HepG2 (cell line): ENCODE measurements around the gene TAOK3. TPM values are rescaled to one million over a fixed set of nuclear protein-coding genes. Genes with fewer than 3 reads are reported as not detected.

ENCODE experiments used
- ATF7-NPFF ChIP-seq: sonication (generic); formaldehyde crosslinking; IDR thresholded peaks from 2 replicates; pipeline ENCODE4 v1.8.1; 2023; ENCODE audit warnings: mild to moderate bottlenecking, low read depth, missing genetic modification reagents, moderate library complexity
- EHMT2 ChIP-seq: fragments of 200-600 bp; sonication (generic); IDR thresholded peaks from 2 replicates; pipeline ENCODE4 v1.7.0; 2017; ENCODE audit warnings: antibody characterized with exemption, low read depth, low read length, borderline replicate concordance
- MATR3 ChIP-seq: sonication (generic); formaldehyde crosslinking; IDR thresholded peaks from 2 replicates; pipeline ENCODE4 v1.4.0; 2020; ENCODE audit warnings: missing genetic modification reagents
- MXI1 ChIP-seq: IDR thresholded peaks from 3 replicates; pipeline ENCODE4 v1.6.1; 2012; ENCODE audit warnings: low read depth, low read length, inconsistent platforms, borderline replicate concordance
- NPAS2 ChIP-seq: sonication (generic); formaldehyde crosslinking; IDR thresholded peaks from 2 replicates; pipeline ENCODE4 v1.8.0; 2022; ENCODE audit warnings: mild to moderate bottlenecking, missing genetic modification reagents, borderline replicate concordance
- ZNF251 ChIP-seq: sonication (generic); formaldehyde crosslinking; IDR thresholded peaks from 2 replicates; pipeline ENCODE4 v1.9.0; 2021; ENCODE audit warnings: mild to moderate bottlenecking, missing genetic modification reagents
- ZNF44 ChIP-seq: sonication (generic); formaldehyde crosslinking; IDR thresholded peaks from 2 replicates; pipeline ENCODE4 v1.5.1; 2020; ENCODE audit warnings: mild to moderate bottlenecking, missing genetic modification reagents
- ZNF839 ChIP-seq: sonication (generic); formaldehyde crosslinking; IDR thresholded peaks from 2 replicates; pipeline ENCODE4 v1.4.0; 2020; ENCODE audit warnings: missing genetic modification reagents, mild to moderate bottlenecking, borderline replicate concordance
- ZSCAN22 ChIP-seq: sonication (generic); formaldehyde crosslinking; IDR thresholded peaks from 2 replicates; pipeline ENCODE4 v1.4.0; 2020; ENCODE audit warnings: mild to moderate bottlenecking, missing genetic modification reagents
- polyA plus RNA-seq, 8 experiments: library from polyadenylated mRNA; depleted of rRNA in 3 of 8; stranded (reverse) in 7 of 8; unstranded in 1 of 8; fragments of >200 nt; fragmentation: Illumina TruSeq in 4 of 8; extraction: Trizol in 4 of 8; gene quantifications; 2 replicates each; pipeline versions ENCODE4 v1.2.1 to v1.2.3, GENCODE V29; 2011 to 2016; ENCODE audit warnings: low read depth in 4 of 8, missing spikeins in 1 of 8, mixed read lengths in 1 of 8; ENCODE audit not compliant: insufficient read depth in 1 of 8
- total RNA-seq, 5 experiments: library from RNA; depleted of rRNA; stranded (reverse); fragments of >200 nt; fragmentation: Illumina TruSeq; extraction: Trizol; gene quantifications; 2 replicates each; pipeline ENCODE4 v1.2.3, GENCODE V29; 2016; ENCODE audit warnings: low read depth in 1 of 5
- TF ChIP-seq, protein P1 (sequence below): sonication (generic); formaldehyde crosslinking; conservative IDR thresholded peaks from 2 replicates; pipeline ENCODE4 v1.4.0; 2020; ENCODE audit warnings: missing genetic modification reagents
- TF ChIP-seq, protein P2 (sequence below): sonication (generic); formaldehyde crosslinking; IDR thresholded peaks from 2 replicates; pipeline ENCODE4 v1.4.0; 2020; ENCODE audit warnings: missing genetic modification reagents
- TF ChIP-seq, protein P3 (sequence below): sonication (generic); formaldehyde crosslinking; IDR thresholded peaks from 2 replicates; pipeline ENCODE4 v1.5.1; 2020; ENCODE audit warnings: mild to moderate bottlenecking, missing genetic modification reagents
- TF ChIP-seq, protein P4 (sequence below): IDR thresholded peaks from 2 replicates; pipeline ENCODE4 v1.6.1; 2012; ENCODE audit warnings: low read depth, low read length, improper control_type of control experiment

The TAOK3 gene
- total and polyA plus RNA-seq, 2 of the 13 experiments (the other 11 are each of a cell fraction or from before 2014, with no cell fraction given), result 10.4 to 12.3 TPM

DNA sequence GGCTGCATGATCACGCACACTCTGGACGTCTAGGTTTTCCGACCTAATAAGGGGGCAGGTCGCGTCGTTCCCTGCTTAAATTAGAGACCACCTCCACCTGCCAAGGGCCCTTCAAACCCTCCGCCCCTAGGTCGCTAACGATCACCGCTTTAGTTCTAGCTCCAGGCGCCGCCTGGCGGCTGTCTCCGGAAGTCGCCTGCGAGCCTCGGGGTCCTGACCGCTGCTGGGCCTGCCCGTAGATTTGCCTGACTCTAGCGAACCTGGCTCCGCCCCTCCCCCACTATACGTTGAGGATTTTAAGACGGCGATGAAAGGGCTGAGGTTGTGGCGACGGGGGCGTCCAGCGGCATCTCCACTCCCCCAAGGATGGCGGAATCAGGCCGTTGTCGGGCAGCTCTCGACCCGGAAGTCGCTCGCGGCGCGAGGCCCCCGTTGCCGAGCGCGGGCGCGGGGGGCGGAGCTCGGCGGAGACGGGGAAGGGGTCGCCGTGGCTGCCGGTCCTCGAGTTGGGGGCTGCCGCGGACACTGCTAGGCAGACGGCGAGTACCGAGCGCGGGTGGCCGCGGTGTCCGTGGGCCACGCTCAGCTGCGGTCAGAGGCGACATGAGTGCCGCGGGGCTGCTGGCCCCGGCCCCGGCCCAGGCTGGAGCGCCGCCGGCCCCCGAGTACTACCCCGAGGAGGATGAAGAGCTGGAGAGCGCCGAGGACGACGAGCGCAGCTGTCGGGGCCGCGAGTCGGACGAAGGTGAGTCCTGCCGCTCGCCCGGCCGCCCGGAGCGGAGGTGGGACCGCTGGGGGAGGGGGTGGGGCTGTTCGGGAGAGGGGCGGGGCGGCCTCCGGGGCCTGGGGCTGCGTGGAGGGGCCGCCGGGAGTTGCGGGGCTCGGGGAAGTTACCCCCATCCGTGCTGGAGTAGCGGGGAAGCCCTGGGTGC lies 3.6 kb upstream of the TAOK3 start, which contains the start of gene SUDS3 (continued):
- TF ChIP-seq, protein P1, sequence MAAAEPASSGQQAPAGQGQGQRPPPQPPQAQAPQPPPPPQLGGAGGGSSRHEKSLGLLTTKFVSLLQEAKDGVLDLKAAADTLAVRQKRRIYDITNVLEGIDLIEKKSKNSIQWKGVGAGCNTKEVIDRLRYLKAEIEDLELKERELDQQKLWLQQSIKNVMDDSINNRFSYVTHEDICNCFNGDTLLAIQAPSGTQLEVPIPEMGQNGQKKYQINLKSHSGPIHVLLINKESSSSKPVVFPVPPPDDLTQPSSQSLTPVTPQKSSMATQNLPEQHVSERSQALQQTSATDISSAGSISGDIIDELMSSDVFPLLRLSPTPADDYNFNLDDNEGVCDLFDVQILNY (CRISPR knock-in tag), result no peak
- TF ChIP-seq, protein P2, sequence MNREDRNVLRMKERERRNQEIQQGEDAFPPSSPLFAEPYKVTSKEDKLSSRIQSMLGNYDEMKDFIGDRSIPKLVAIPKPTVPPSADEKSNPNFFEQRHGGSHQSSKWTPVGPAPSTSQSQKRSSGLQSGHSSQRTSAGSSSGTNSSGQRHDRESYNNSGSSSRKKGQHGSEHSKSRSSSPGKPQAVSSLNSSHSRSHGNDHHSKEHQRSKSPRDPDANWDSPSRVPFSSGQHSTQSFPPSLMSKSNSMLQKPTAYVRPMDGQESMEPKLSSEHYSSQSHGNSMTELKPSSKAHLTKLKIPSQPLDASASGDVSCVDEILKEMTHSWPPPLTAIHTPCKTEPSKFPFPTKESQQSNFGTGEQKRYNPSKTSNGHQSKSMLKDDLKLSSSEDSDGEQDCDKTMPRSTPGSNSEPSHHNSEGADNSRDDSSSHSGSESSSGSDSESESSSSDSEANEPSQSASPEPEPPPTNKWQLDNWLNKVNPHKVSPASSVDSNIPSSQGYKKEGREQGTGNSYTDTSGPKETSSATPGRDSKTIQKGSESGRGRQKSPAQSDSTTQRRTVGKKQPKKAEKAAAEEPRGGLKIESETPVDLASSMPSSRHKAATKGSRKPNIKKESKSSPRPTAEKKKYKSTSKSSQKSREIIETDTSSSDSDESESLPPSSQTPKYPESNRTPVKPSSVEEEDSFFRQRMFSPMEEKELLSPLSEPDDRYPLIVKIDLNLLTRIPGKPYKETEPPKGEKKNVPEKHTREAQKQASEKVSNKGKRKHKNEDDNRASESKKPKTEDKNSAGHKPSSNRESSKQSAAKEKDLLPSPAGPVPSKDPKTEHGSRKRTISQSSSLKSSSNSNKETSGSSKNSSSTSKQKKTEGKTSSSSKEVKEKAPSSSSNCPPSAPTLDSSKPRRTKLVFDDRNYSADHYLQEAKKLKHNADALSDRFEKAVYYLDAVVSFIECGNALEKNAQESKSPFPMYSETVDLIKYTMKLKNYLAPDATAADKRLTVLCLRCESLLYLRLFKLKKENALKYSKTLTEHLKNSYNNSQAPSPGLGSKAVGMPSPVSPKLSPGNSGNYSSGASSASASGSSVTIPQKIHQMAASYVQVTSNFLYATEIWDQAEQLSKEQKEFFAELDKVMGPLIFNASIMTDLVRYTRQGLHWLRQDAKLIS (CRISPR knock-in tag), result no peak
- TF ChIP-seq MATR3 (CRISPR knock-in tag), result no peak
- TF ChIP-seq ZSCAN22 (CRISPR knock-in tag), result no peak
- peak; percentile 74; the same call in 2 of the 3 replicates for TF ChIP-seq MXI1
- peak; percentile 28; the same call in 1 of the 2 replicates for TF ChIP-seq ATF7-NPFF (CRISPR knock-in tag)
- no peak for TF ChIP-seq EHMT2
- TF ChIP-seq ZNF251 (CRISPR knock-in tag), result no peak
- TF ChIP-seq ZNF44, result peak; percentile 60; the same call in 1 of the 2 replicates
- TF ChIP-seq, protein P3, sequence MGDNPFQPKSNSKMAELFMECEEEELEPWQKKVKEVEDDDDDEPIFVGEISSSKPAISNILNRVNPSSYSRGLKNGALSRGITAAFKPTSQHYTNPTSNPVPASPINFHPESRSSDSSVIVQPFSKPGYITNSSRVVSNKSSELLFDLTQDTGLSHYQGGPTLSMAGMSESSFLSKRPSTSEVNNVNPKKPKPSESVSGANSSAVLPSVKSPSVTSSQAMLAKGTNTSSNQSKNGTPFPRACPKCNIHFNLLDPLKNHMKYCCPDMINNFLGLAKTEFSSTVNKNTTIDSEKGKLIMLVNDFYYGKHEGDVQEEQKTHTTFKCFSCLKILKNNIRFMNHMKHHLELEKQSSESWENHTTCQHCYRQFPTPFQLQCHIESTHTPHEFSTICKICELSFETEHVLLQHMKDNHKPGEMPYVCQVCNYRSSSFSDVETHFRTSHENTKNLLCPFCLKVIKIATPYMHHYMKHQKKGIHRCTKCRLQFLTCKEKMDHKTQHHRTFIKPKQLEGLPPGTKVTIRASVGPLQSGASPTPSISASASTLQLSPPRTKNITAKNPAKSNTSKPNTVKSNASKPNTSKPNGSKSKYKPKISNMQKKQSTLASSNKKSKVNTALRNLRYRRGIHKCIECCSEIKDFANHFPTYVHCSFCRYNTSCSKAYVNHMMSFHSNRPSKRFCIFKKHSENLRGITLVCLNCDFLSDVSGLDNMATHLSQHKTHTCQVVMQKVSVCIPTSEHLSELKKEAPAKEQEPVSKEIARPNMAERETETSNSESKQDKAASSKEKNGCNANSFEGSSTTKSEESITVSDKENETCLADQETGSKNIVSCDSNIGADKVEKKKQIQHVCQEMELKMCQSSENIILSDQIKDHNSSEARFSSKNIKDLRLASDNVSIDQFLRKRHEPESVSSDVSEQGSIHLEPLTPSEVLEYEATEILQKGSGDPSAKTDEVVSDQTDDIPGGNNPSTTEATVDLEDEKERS (CRISPR knock-in tag), result no peak
- TF ChIP-seq, protein P4, sequence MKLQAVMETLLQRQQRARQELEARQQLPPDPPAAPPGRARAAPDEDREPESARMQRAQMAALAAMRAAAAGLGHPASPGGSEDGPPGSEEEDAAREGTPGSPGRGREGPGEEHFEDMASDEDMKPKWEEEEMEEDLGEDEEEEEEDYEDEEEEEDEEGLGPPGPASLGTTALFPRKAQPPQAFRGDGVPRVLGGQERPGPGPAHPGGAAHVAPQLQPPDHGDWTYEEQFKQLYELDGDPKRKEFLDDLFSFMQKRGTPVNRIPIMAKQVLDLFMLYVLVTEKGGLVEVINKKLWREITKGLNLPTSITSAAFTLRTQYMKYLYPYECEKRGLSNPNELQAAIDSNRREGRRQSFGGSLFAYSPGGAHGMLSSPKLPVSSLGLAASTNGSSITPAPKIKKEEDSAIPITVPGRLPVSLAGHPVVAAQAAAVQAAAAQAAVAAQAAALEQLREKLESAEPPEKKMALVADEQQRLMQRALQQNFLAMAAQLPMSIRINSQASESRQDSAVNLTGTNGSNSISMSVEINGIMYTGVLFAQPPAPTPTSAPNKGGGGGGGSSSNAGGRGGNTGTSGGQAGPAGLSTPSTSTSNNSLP, result peak; percentile 70
- TF ChIP-seq ZNF839 (CRISPR knock-in tag), result peak; percentile 79; the same call in 1 of the 2 replicates
- no peak for TF ChIP-seq NPAS2 (CRISPR knock-in tag)
